Naive B cell (primary cell): ENCODE measurements around the gene SLC46A3. TPM values are rescaled to one million over a fixed set of nuclear protein-coding genes. Genes with fewer than 3 reads are reported as not detected.
A peak's percentile ranks its signal among the peaks of the same experiment; 100 is the strongest.

Experiments used
- ATAC-seq, 2 donors: fragments of 150-1000 bp; cut with Tn5 transposase; 2 replicates each; pipeline ENCODE4 v1.10.0; 2021; ENCODE audit warnings: low read depth in 2 of 2, mild to moderate bottlenecking in 2 of 2, moderate library complexity in 2 of 2
- DNase-seq: peaks from one replicate; pipeline ENCODE4 v3.0.0; 2022
- H3K27ac Mint-ChIP-seq, 6 donors: one replicate each; pipeline ENCODE4 v1.8.0; 2020 to 2022; ENCODE audit warnings: mild to moderate bottlenecking in 6 of 6, mixed read lengths in 6 of 6, moderate library complexity in 5 of 6, inconsistent platforms in 2 of 6
- H3K27me3 Mint-ChIP-seq, 3 donors: one replicate each; pipeline ENCODE4 v1.8.0; 2021 to 2022; ENCODE audit warnings: mixed read lengths in 3 of 3, mild to moderate bottlenecking in 1 of 3
- H3K36me3 Mint-ChIP-seq, 2 donors: one replicate each; pipeline ENCODE4 v1.8.0; 2020 to 2022; ENCODE audit warnings: mixed read lengths in 2 of 2, inconsistent platforms in 1 of 2, mild to moderate bottlenecking in 1 of 2
- H3K4me1 Mint-ChIP-seq, 3 donors: one replicate each; pipeline ENCODE4 v1.8.0; 2020 to 2022; ENCODE audit warnings: mixed read lengths in 3 of 3, inconsistent platforms in 1 of 3, mild to moderate bottlenecking in 1 of 3, moderate library complexity in 1 of 3
- H3K4me3 Mint-ChIP-seq, 8 donors: one replicate each; pipeline ENCODE4 v1.8.0; 2020 to 2022; ENCODE audit warnings: mild to moderate bottlenecking in 8 of 8, mixed read lengths in 8 of 8, moderate library complexity in 8 of 8, inconsistent platforms in 2 of 8
- H3K9me3 Mint-ChIP-seq, 7 donors: one replicate each; pipeline ENCODE4 v1.8.0; 2020 to 2022; ENCODE audit warnings: mixed read lengths in 7 of 7, mild to moderate bottlenecking in 5 of 7, inconsistent platforms in 2 of 7, moderate library complexity in 1 of 7
- polyA plus RNA-seq, 6 donors: library from polyadenylated mRNA; unstranded; fragments of 300-500 nt; fragmentation: Illumina TruSeq; gene quantifications; one replicate each; pipeline ENCODE4 v1.2.3, GENCODE V29; 2021; ENCODE audit warnings: low read depth in 6 of 6

The SLC46A3 gene
- polyA plus RNA-seq, 6 donors from 2014 or later: 31.4 to 44.5 (median 32.5) TPM

DNA sequence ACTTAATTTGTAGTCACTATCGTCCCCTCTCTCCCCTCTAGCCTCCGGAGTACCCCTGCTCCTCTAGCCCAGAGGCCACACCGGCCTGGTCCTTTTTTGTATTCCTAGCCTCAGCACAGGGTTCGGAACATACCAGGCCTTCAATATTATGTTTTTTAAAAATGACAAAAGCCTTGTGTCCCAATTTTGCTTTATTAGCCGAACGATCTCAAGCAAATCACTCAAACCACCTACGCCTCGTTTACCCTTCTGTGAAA, 60.3 kb downstream of the SLC46A3 start:
- H3K27me3 Mint-ChIP-seq: no peaks in the 10 kb centered on the region
- peak; percentile 1 to 2 for ATAC-seq
- H3K9me3 Mint-ChIP-seq: no peaks in the 10 kb centered on the region
- H3K4me3 Mint-ChIP-seq: peak overlapping the region; percentile 81 to 99 (median 97)
- H3K27ac Mint-ChIP-seq: peak overlapping the region; percentile 89 to 99 (median 98)
- peaks cover 54 to 72% (median 70%) of the 10 kb centered on the region in 3 donors for H3K4me1 Mint-ChIP-seq
- H3K36me3 Mint-ChIP-seq: peaks cover 0 to 7% of the 10 kb centered on the region in 2 donors
- no peak for DNase-seq

DNA sequence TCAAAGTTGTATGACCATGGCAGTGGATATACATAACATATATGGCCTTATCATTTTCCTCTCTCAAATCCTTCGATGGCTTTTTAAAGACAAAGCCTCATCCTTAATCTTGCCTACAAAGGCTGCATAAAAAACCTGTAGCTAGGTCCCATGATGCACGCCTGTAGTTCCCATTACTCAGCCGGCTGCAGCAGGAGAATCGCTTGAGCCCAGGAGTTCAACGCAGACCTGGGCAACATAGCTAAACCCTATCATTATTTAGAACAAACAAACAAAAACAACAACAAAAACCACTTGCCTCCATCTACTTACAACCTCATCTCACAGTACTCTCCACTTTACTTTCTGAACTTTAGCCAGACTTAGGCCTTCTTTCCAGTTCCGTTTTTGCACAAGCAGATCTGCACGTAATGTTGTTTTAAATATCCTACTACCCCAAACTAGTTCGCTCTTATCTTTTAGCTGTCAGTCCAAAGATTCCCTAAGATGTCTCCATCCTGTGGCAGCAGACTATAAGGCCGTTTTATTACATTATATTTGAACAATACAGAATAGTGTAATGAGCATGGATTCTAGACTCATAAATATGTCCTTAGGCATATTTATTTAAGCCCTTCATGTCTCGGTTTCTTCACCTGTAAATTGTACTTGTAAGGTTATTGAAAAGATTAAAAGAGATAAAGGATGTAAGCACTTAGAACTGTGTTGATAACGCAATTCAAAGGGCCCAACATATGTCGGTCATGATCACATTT, 60.8 kb downstream of the SLC46A3 start:
- no peaks in the 10 kb centered on the region for H3K27me3 Mint-ChIP-seq
- H3K36me3 Mint-ChIP-seq: peaks cover 4 to 7% of the 10 kb centered on the region in 2 donors
- H3K27ac Mint-ChIP-seq: peak overlapping the region; percentile 89 to 99 (median 98)
- peaks cover 54 to 73% (median 70%) of the 10 kb centered on the region in 3 donors for H3K4me1 Mint-ChIP-seq
- peak; percentile 2 to 5 for ATAC-seq
- H3K4me3 Mint-ChIP-seq: peak overlapping the region; percentile 81 to 99 (median 97)
- no peaks in the 10 kb centered on the region for H3K9me3 Mint-ChIP-seq
- peak; percentile 39 for DNase-seq

GRCh38 chr13:28655561-28655960, 63.2 kb downstream of the SLC46A3 start:
- Mint-ChIP-seq H3K4me1 (peaks cover 49 to 71% (median 64%) of the 10 kb centered on the region in 3 donors), H3K4me3 (peak overlapping the region in 4 of 8 donors; percentile 22 to 69 (median 52)), H3K27ac (peak overlapping the region; percentile 81 to 99 (median 96)), H3K9me3 (no peaks in the 10 kb centered on the region), H3K27me3 (no peaks in the 10 kb centered on the region), H3K36me3 (peaks cover 10 to 15% of the 10 kb centered on the region in 2 donors)
- DNase-seq (no peak), ATAC-seq (no peak)

- Mint-ChIP-seq H3K27ac (peak overlapping the region in 2 of 6 donors; percentile 20 to 29), H3K4me3 (no peak overlapping the region), H3K9me3 (no peaks in the 10 kb centered on the region), H3K27me3 (no peaks in the 10 kb centered on the region), H3K36me3 (peaks cover 10 to 15% of the 10 kb centered on the region in 2 donors), H3K4me1 (peaks cover 41 to 58% (median 57%) of the 10 kb centered on the region in 3 donors)
- ATAC-seq: no peak
- no peak for DNase-seq
Observed at GRCh38 chr13:28654276-28654675, 64.5 kb downstream of the SLC46A3 start.

- ATAC-seq (no peak), DNase-seq (no peak)
- Mint-ChIP-seq H3K36me3 (peaks cover 8 to 10% of the 10 kb centered on the region in 2 donors), H3K27me3 (no peaks in the 10 kb centered on the region), H3K27ac (peak overlapping the region in 3 of 6 donors; percentile 16 to 86 (median 28)), H3K9me3 (no peaks in the 10 kb centered on the region), H3K4me3 (no peak overlapping the region), H3K4me1 (peaks cover 34 to 51% (median 46%) of the 10 kb centered on the region in 3 donors)
Observed at GRCh38 chr13:28653111-28653510, 65.7 kb downstream of the SLC46A3 start.

- peaks cover 8 to 10% of the 10 kb centered on the region in 2 donors for H3K36me3 Mint-ChIP-seq
- H3K4me3 Mint-ChIP-seq: peak overlapping the region in 1 of 8 donors; percentile 36
- ATAC-seq: no peak
- H3K4me1 Mint-ChIP-seq: peaks cover 26 to 44% (median 39%) of the 10 kb centered on the region in 3 donors
- H3K9me3 Mint-ChIP-seq: no peaks in the 10 kb centered on the region
- peak overlapping the region in 5 of 6 donors; percentile 27 to 87 (median 57) for H3K27ac Mint-ChIP-seq
- no peak for DNase-seq
- H3K27me3 Mint-ChIP-seq: no peaks in the 10 kb centered on the region
Observed at GRCh38 chr13:28651810-28652401, 66.9 kb downstream of the SLC46A3 start.

DNA sequence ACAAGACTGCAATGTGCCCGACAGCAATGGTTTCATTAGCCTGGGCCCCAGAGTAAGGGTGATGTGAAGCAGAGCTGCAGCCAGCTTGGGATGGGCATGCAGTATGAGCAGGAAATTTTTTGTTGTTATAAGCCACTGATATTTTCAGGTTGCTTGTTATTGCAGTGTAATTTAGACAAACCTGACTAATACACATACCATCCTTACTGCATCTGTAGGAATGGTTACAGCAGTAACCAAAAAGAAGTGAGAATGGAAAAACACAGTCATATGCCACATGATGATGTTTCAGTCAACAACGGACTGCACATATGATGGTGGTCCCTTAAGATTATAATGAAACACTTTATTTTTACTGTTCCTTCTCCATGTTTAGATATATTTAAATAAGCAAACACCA, 68.5 kb downstream of the SLC46A3 start:
- Mint-ChIP-seq H3K36me3 (peaks cover 8 to 10% of the 10 kb centered on the region in 2 donors), H3K27me3 (no peaks in the 10 kb centered on the region), H3K9me3 (no peaks in the 10 kb centered on the region), H3K4me3 (no peak overlapping the region), H3K27ac (no peak overlapping the region), H3K4me1 (peaks cover 14 to 30% (median 27%) of the 10 kb centered on the region in 3 donors)
- ATAC-seq: no peak
- DNase-seq: no peak

Other genes with a start within 250 kb of the SLC46A3 start
- 1 to 10 TPM; 1.3 to 4.2 (median 3.7) TPM for gene FLT1, start 223.8 kb downstream of the SLC46A3 start, polyA plus RNA-seq
- gene POMP, start 59.8 kb downstream of the SLC46A3 start, polyA plus RNA-seq: 100 to 1,000 TPM; 118 to 165 (median 136) TPM
- under 1 TPM in 1 of 6 donors, not detected in 5; 0.06 TPM for gene MTUS2, start 101.4 kb upstream of the SLC46A3 start, polyA plus RNA-seq